ENCODE results near the gene LIN28A. TPM values are rescaled to one million over a fixed set of nuclear protein-coding genes. Genes with fewer than 3 reads are reported as not detected.
A peak's percentile ranks its signal among the peaks of the same experiment; 100 is the strongest.

Gene LIN28A
- total and polyA plus RNA-seq, 7 donors: not detected

DNA sequence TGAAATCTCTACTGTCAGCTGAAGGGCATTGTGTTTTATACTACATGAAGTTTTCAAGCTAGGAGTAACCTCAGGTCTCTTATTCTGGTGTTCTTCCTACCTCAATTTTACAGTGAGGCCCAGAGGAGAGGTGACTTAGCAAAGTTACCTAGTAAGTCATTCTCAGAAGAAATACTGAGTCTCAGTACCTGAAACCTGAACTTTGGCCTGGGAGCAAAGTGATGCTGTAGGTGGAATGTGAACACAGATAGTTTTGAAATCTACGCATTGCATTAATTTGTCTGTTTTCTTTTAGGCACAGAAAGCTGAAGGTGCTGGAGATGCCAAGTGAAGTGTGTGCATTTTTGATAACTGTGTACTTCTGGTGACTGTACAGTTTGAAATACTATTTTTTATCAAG is 64.2 kb downstream of the LIN28A start:
- Histone ChIP-seq H3K36me3 (peaks cover 0 to 53% (median 13%) of the 10 kb centered on the region in 4 donors), H3K4me1 (peaks cover 0 to 33% (median 26%) of the 10 kb centered on the region in 4 donors), H3K4me3 (no peak overlapping the region), H3K27ac (no peak overlapping the region), H3K9me3 (no peaks in the 10 kb centered on the region), H3K27me3 (no peaks in the 10 kb centered on the region)
- 92 to 98% methylated on average over 1 of the region's 1 CpG for WGBS, 2 donors
- intact Hi-C loops (cut with DNase I): loop anchor here (5.0 kb wide), 1 partner anchor 198 kb away; no protein-coding TSS in a partner anchor
- TF ChIP-seq POLR2AphosphoS5 (IDR thresholded peaks at IDR 0.05): no peak
- TF ChIP-seq, protein P1, sequence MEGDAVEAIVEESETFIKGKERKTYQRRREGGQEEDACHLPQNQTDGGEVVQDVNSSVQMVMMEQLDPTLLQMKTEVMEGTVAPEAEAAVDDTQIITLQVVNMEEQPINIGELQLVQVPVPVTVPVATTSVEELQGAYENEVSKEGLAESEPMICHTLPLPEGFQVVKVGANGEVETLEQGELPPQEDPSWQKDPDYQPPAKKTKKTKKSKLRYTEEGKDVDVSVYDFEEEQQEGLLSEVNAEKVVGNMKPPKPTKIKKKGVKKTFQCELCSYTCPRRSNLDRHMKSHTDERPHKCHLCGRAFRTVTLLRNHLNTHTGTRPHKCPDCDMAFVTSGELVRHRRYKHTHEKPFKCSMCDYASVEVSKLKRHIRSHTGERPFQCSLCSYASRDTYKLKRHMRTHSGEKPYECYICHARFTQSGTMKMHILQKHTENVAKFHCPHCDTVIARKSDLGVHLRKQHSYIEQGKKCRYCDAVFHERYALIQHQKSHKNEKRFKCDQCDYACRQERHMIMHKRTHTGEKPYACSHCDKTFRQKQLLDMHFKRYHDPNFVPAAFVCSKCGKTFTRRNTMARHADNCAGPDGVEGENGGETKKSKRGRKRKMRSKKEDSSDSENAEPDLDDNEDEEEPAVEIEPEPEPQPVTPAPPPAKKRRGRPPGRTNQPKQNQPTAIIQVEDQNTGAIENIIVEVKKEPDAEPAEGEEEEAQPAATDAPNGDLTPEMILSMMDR (IDR thresholded peaks at IDR 0.05): no peak
- no peak for TF ChIP-seq POLR2A (IDR thresholded peaks at IDR 0.05)
- TF ChIP-seq EP300 (IDR thresholded peaks at IDR 0.05): no peak
- peak; percentile 9 for DNase-seq

DNA sequence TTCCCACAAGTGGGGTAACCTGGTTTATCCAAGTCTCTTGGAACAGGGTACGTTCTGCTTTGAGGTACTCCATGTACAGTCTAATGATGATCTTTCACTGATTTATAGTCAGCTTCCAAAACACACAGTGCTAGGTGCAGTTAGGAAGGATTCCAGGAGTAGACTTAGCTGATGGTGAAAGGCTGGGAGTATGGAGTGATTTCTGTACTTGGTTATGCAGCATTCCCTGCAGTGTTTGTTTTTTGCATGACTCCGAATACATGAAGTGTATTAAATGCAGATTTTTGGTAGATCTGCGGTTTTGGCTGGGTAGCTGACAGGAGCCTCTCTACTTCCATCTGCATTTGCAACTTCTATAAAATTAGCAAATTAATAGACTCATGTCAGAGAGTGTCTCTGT is 65.4 kb downstream of the LIN28A start:
- H3K27me3 ChIP-seq: no peaks in the 10 kb centered on the region
- no peaks in the 10 kb centered on the region for H3K9me3 ChIP-seq
- H3K36me3 ChIP-seq: peaks cover 0 to 59% (median 13%) of the 10 kb centered on the region in 4 donors
- H3K4me1 ChIP-seq: peaks cover 0 to 27% (median 23%) of the 10 kb centered on the region in 4 donors
- no peak overlapping the region for H3K4me3 ChIP-seq
- WGBS, 2 donors: 86 to 92% methylated on average over 3 of the region's 3 CpGs
- H3K27ac ChIP-seq: no peak overlapping the region
- intact Hi-C loops (cut with DNase I): no loop called here
- DNase-seq: no peak
- TF ChIP-seq, protein P1 (IDR thresholded peaks at IDR 0.05): no peak
- TF ChIP-seq POLR2AphosphoS5 (IDR thresholded peaks at IDR 0.05): no peak
- TF ChIP-seq POLR2A (IDR thresholded peaks at IDR 0.05): no peak
- no peak for TF ChIP-seq EP300 (IDR thresholded peaks at IDR 0.05)

DNA sequence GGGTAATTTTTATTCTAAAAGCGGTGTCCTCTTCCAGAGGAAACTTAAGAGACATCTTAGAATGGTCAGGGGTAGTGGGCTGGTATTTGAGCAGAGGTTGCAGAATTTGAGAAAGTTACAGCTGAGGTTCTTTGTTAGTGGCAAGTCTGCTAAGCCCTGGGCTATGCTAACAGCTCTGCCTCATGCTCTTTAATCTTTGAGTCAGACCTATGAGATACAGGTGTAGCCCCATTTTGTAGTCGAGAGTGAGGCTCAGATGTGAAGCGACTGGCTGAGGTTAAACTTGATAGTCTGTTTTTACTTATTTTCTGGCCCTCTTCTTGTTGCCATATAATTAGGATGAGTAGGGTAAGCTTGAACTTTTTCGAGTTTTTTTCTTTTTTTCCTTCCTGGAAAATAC is 66.3 kb downstream of the LIN28A start:
- no peak overlapping the region for H3K27ac ChIP-seq
- TF ChIP-seq POLR2A (IDR thresholded peaks at IDR 0.05): no peak
- TF ChIP-seq, protein P1 (IDR thresholded peaks at IDR 0.05): no peak
- no peak for TF ChIP-seq EP300 (IDR thresholded peaks at IDR 0.05)
- no peak for TF ChIP-seq POLR2AphosphoS5 (IDR thresholded peaks at IDR 0.05)
- H3K27me3 ChIP-seq: no peaks in the 10 kb centered on the region
- WGBS, 2 donors: 82 to 84% methylated on average over 4 of the region's 4 CpGs
- no peak overlapping the region for H3K4me3 ChIP-seq
- peak; percentile 2 for DNase-seq
- H3K4me1 ChIP-seq: peaks cover 0 to 18% (median 13%) of the 10 kb centered on the region in 4 donors
- H3K36me3 ChIP-seq: peaks cover 0 to 59% (median 13%) of the 10 kb centered on the region in 4 donors
- intact Hi-C loops (cut with DNase I): no loop called here
- H3K9me3 ChIP-seq: no peaks in the 10 kb centered on the region

DNA sequence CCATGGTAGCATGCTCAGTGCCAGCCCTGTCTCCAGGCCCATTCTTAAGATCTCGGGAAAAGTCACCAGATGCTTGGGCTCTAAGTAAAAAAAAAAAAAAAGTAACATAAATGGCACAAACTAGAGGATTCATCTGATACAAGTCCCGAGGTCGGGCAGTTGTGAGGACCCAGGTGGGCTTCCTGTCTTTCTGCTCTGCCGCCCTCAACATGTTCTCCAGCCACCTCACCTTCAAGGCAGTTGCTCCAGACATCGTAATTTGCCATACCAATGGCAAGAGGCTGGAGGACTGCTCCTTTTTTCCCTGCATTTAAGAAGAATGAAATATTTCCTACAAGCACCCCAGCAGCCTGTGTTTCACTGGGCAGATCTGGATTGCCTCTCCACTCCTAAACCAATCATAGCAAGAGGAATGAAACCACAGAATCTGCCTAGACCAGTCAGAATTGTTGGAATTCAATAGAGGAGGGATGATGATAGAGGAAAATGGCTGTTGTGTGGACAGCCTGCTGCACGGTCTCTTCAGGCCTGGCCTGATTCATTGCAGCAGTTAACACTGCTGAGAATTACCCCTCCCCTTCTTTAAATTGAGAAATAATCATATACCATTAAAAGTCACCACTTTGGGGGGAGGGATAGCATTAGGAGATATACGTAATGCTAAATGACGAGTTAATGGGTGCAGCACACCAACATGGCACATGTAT is 67.0 kb downstream of the LIN28A start:
- H3K27ac ChIP-seq: no peak overlapping the region
- no peak overlapping the region for H3K4me3 ChIP-seq
- DNase-seq: peak; percentile 36
- peaks cover 0 to 16% (median 12%) of the 10 kb centered on the region in 4 donors for H3K4me1 ChIP-seq
- H3K36me3 ChIP-seq: peaks cover 0 to 59% (median 13%) of the 10 kb centered on the region in 4 donors
- TF ChIP-seq POLR2A (IDR thresholded peaks at IDR 0.05): no peak
- TF ChIP-seq, protein P1 (IDR thresholded peaks at IDR 0.05): no peak
- TF ChIP-seq EP300 (IDR thresholded peaks at IDR 0.05): no peak
- TF ChIP-seq POLR2AphosphoS5 (IDR thresholded peaks at IDR 0.05): no peak
- intact Hi-C loops (cut with DNase I): no loop called here
- no peaks in the 10 kb centered on the region for H3K9me3 ChIP-seq
- no peaks in the 10 kb centered on the region for H3K27me3 ChIP-seq
- 78 to 86% methylated on average over 8 of the region's 8 CpGs for WGBS, 2 donors

Data from sigmoid colon (tissue), 7 donors.